Right lung (tissue), 5 donors: ENCODE measurements around the gene RHBDD2. TPM values are rescaled to one million over a fixed set of nuclear protein-coding genes. Genes with fewer than 3 reads are reported as not detected.
"Not testable (repeated sequence)": the region's sequence is repeated elsewhere in the genome, so short reads cannot be mapped to it uniquely, and the experiment has no call there.

Source experiments
- DNase-seq, 2 donors: peaks; one replicate each; pipeline ENCODE4 v3.0.0-alpha.2; 2013
- polyA plus RNA-seq, 5 donors: library from polyadenylated mRNA; unstranded; fragments of 120-200 nt; gene quantifications; one replicate each; pipeline versions ENCODE4 v1.2.1 to v1.2.3, GENCODE V29; 2013; ENCODE audit warnings: inconsistent platforms in 1 of 5, low replicate concordance in 1 of 5; ENCODE audit not compliant: insufficient read length in 5 of 5, insufficient read depth in 1 of 5

Gene RHBDD2
- polyA plus RNA-seq, 5 donors: 36.6 to 65.7 (median 45.4) TPM

GRCh38 chr7:75885036-75885435 is 6.2 kb downstream of the RHBDD2 start:
- no peak for DNase-seq

- DNase-seq: no peak
Measured at GRCh38 chr7:75887669-75888369, 9.0 kb downstream of the RHBDD2 start.

- DNase-seq: no peak
Measured at GRCh38 chr7:75888464-75889222, 9.8 kb downstream of the RHBDD2 start.

- DNase-seq: no peak
Measured at GRCh38 chr7:75889223-75889825, 10.5 kb downstream of the RHBDD2 start.

GRCh38 chr7:75889826-75890225 is 11.0 kb downstream of the RHBDD2 start:
- no peak for DNase-seq

GRCh38 chr7:75891237-75891636 is 12.4 kb downstream of the RHBDD2 start:
- not testable (repeated sequence) for DNase-seq

- no peak for DNase-seq
Measured at GRCh38 chr7:75891815-75892411, 13.1 kb downstream of the RHBDD2 start.

- DNase-seq: peak; percentile 83 to 85
Measured at GRCh38 chr7:75892634-75893272, 13.9 kb downstream of the RHBDD2 start.

- no peak for DNase-seq
Measured at GRCh38 chr7:75896803-75897327, 18.0 kb downstream of the RHBDD2 start.

- no peak for DNase-seq
Measured at GRCh38 chr7:75900617-75901315, 21.9 kb downstream of the RHBDD2 start.

GRCh38 chr7:75905785-75906604 is 27.2 kb downstream of the RHBDD2 start:
- peak; percentile 71 to 76 for DNase-seq

- DNase-seq: no peak
Measured at GRCh38 chr7:75906991-75907667, 28.3 kb downstream of the RHBDD2 start.

- not testable (repeated sequence) for DNase-seq
Measured at GRCh38 chr7:75907668-75908039, 28.8 kb downstream of the RHBDD2 start.

GRCh38 chr7:75909521-75910132 is 30.8 kb downstream of the RHBDD2 start:
- no peak for DNase-seq

- DNase-seq: not testable (repeated sequence)
Measured at GRCh38 chr7:75911186-75911585, 32.4 kb downstream of the RHBDD2 start.

GRCh38 chr7:75913437-75913836 is 34.6 kb downstream of the RHBDD2 start:
- DNase-seq: no peak

GRCh38 chr7:75914169-75914654 is 35.4 kb downstream of the RHBDD2 start:
- DNase-seq: no peak

GRCh38 chr7:75914655-75915415 is 36.0 kb downstream of the RHBDD2 start, which contains the start of gene POR:
POR (plus strand) TSS chr7:75915155; CDS start chr7:75954002, 38,847 bp downstream.
- DNase-seq: peak; percentile 94 to 95
